GM06990 (cell line): ENCODE data around the gene GATA1.

Experiments used
- DNase-seq: peaks from one replicate; pipeline ENCODE4 v3.0.0-alpha.2; 2011; ENCODE audit not compliant: insufficient read length; ENCODE audit errors: extremely low read depth
- H3K27me3 ChIP-seq: replicated peaks from 2 replicates; pipeline ENCODE4 v1.6.0; 2011; ENCODE audit warnings: low read length; ENCODE audit not compliant: control insufficient read depth, insufficient read depth
- H3K36me3 ChIP-seq: 2 replicates; pipeline ENCODE4 v1.5.1; 2011; ENCODE audit warnings: low read length; ENCODE audit not compliant: control insufficient read depth, insufficient read depth
- H3K4me3 ChIP-seq: replicated peaks from 2 replicates; pipeline ENCODE4 v1.5.1; 2011; ENCODE audit warnings: low read depth, mild to moderate bottlenecking, control low read depth, low read length
- TF ChIP-seq, protein P1 (sequence below): IDR thresholded peaks from 2 replicates; pipeline ENCODE4 v1.5.1; 2011; ENCODE audit warnings: low read length, control low read depth, mild to moderate bottlenecking, inconsistent platforms; ENCODE audit not compliant: insufficient read depth, poor library complexity, severe bottlenecking

Gene GATA1

DNA sequence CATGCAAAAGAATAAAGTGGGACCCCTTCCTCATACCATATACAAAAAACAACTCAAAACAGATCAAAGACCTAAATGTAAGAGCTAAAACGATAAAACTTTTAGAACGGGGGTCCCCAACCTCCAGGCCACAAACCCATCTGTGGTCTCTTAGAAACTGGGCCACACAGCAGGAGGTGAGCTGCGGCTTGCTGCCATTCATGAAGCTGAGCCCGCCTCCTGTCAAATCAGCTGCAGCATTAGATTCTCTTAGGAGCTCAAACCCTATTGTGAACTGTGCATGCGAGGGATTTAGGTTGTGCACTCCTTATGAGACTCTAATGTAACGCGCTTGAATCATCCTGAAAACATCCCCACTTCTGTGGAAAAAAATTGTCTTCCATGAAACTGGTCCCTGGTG is 7.0 kb upstream of the GATA1 start:
- DNase-seq: no peak
- TF ChIP-seq, protein P1, sequence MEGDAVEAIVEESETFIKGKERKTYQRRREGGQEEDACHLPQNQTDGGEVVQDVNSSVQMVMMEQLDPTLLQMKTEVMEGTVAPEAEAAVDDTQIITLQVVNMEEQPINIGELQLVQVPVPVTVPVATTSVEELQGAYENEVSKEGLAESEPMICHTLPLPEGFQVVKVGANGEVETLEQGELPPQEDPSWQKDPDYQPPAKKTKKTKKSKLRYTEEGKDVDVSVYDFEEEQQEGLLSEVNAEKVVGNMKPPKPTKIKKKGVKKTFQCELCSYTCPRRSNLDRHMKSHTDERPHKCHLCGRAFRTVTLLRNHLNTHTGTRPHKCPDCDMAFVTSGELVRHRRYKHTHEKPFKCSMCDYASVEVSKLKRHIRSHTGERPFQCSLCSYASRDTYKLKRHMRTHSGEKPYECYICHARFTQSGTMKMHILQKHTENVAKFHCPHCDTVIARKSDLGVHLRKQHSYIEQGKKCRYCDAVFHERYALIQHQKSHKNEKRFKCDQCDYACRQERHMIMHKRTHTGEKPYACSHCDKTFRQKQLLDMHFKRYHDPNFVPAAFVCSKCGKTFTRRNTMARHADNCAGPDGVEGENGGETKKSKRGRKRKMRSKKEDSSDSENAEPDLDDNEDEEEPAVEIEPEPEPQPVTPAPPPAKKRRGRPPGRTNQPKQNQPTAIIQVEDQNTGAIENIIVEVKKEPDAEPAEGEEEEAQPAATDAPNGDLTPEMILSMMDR: no peak
- Histone ChIP-seq H3K36me3 (no peaks in the 10 kb centered on the region), H3K4me3 (no peak overlapping the region), H3K27me3 (no peaks in the 10 kb centered on the region)

DNA sequence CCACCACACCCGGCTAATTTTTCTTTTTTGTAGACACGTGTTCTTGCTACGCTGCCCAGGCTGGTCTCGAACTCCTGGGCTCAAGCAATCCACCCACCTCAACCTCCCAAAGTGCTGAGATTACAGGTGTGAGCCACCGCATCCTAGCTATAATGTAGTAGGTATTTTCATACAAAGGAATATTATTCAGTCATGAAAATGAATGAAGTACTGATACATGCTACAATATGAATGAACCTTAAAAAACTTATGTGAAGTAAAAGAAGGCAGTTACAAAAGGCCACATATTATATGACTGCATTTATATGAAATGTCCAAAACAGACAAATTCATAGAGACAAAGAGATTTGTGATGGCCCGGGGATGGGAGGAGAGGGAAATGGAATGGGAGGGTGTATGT is 4.7 kb upstream of the GATA1 start:
- TF ChIP-seq, protein P1: no peak
- no peak overlapping the region for H3K4me3 ChIP-seq
- no peaks in the 10 kb centered on the region for H3K36me3 ChIP-seq
- no peak for DNase-seq
- H3K27me3 ChIP-seq: no peaks in the 10 kb centered on the region

DNA sequence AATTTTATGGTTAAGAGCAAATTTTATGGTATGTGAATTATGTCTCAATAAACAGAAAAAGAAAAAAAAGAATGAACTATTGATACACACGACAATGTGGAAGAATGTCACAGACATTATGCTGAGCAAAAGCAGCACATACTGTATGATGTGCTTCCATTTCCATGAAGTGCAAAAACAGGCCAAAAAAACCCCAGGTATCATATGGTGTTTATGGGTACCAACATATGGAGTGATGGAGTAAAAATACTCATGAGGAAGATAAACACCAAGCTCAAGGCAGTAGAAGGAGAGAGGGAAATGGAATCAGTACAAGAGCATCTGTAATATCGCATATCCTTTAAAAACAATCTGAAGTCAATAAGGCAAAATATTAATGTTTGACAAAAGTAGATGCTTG is 4.2 kb upstream of the GATA1 start:
- no peak overlapping the region for H3K4me3 ChIP-seq
- H3K36me3 ChIP-seq: no peaks in the 10 kb centered on the region
- no peaks in the 10 kb centered on the region for H3K27me3 ChIP-seq
- TF ChIP-seq, protein P1: no peak
- DNase-seq: no peak

DNA sequence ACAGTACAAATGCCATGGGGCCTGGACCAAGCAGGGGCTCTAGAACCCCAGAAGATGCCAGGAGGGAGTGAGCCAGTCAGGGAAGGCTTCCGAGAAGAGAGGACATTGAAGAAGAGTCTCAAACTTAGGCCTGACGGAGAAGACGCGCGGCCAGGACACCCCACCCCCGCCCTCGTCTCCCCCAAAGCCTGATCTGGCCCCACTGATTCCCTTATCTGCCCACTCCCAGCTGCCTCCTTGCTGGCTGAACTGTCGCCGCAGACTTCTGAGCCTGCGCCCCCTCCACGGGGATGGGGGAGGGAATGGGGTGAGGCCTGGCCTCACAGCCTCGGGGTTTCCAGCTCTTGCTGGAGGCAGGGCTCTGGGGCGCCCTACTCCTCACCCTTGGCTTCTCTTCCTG is 3.6 kb upstream of the GATA1 start:
- TF ChIP-seq, protein P1: no peak

DNA sequence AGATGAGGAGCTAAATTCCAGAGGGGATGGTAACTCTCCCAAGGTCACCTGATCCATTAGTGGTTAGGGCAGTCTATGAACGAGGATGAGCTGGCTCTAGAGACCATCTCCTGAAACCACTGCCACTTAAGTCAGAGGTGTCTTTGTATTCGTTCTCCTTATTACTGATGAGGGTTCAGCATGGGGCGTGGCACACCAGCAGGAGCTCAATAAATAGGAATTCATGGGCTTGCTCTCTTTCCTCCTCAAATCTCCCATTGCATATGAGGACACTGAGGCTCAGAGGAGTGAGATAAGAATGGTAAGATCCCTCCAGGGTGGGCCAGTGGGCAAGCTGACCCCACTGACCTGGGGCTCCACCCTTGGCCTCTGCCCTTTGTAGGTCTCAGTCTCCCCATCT is 1.7 kb upstream of the GATA1 start:
- H3K36me3 ChIP-seq: no peaks in the 10 kb centered on the region
- TF ChIP-seq, protein P1: no peak
- no peak for DNase-seq
- H3K4me3 ChIP-seq: no peak overlapping the region
- H3K27me3 ChIP-seq: no peaks in the 10 kb centered on the region

More for the DNA sequence above, 3.6 kb upstream of the GATA1 start:
- no peaks in the 10 kb centered on the region for H3K36me3 ChIP-seq
- no peaks in the 10 kb centered on the region for H3K27me3 ChIP-seq
- no peak overlapping the region for H3K4me3 ChIP-seq
- no peak for DNase-seq

DNA sequence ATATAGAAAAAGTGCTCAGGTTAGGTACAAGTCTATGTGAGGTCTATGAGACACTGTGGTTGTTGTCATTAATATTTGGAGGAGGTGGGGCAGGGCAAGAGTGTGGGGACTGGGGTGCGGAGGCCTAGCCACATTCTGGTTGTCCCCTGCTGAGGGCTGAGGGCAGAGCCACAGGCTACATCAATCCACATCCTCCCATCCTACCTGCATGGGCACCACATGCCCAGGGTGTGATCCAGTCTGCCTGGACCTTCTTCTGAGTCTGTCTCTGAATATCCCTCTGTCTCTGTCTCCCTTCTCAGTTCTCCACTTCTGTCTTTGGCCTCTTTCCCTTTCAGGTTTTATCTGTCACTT is 1.2 kb upstream of the GATA1 start:
- TF ChIP-seq, protein P1: no peak
- Histone ChIP-seq H3K36me3 (no peaks in the 10 kb centered on the region), H3K27me3 (no peaks in the 10 kb centered on the region), H3K4me3 (no peak overlapping the region)
- no peak for DNase-seq
